Smooth muscle cell (in vitro differentiated cells): ENCODE results near the gene GNPTG. TPM values are rescaled to one million over a fixed set of nuclear protein-coding genes. Genes with fewer than 3 reads are reported as not detected.

Source experiments
- DNase-seq: peaks from one replicate; lab custom pipeline; 2025; ENCODE audit not compliant: unreplicated experiment; lab: John Stamatoyannopoulos, UW
- H2AFZ ChIP-seq: fragments of 200-600 bp; sonication (generic); 2 replicates; pipeline ENCODE4 v1.6.0; 2016; ENCODE audit warnings: antibody characterized with exemption, low read depth, mild to moderate bottlenecking
- H3F3A ChIP-seq: fragments of 200-600 bp; sonication (generic); 2 replicates; pipeline ENCODE4 v1.6.0; 2017; ENCODE audit warnings: antibody characterized with exemption, low read depth
- H3K27ac ChIP-seq: fragments of 200-600 bp; sonication (generic); 2 replicates; pipeline ENCODE4 v1.5.1; 2016; ENCODE audit warnings: low read depth, mild to moderate bottlenecking
- H3K27me3 ChIP-seq: fragments of 200-600 bp; sonication (generic); 2 replicates; pipeline ENCODE4 v1.6.1; 2016; ENCODE audit warnings: low read depth, mild to moderate bottlenecking
- H3K36me3 ChIP-seq: fragments of 200-600 bp; sonication (generic); 2 replicates; pipeline ENCODE4 v1.5.1; 2016; ENCODE audit warnings: low read depth
- H3K4me1 ChIP-seq: fragments of 200-600 bp; sonication (generic); 2 replicates; pipeline ENCODE4 v1.5.1; 2016; ENCODE audit warnings: low read depth
- H3K4me2 ChIP-seq: fragments of 200-600 bp; sonication (generic); 2 replicates; pipeline ENCODE4 v1.6.0; 2016; ENCODE audit warnings: mild to moderate bottlenecking
- H3K4me3 ChIP-seq: fragments of 200-600 bp; sonication (generic); 2 replicates; pipeline ENCODE4 v1.5.1; 2016; ENCODE audit warnings: mild to moderate bottlenecking
- H3K79me2 ChIP-seq: fragments of 200-600 bp; sonication (generic); 2 replicates; pipeline ENCODE4 v1.6.0; 2016; ENCODE audit warnings: low read depth, mild to moderate bottlenecking
- H3K9ac ChIP-seq: fragments of 200-600 bp; sonication (generic); 2 replicates; pipeline ENCODE4 v1.6.0; 2016; ENCODE audit warnings: low read depth
- H3K9me3 ChIP-seq: fragments of 200-600 bp; sonication (generic); replicated peaks from 2 replicates; pipeline ENCODE4 v1.5.1; 2016; ENCODE audit warnings: low read depth
- H4K20me1 ChIP-seq: fragments of 200-600 bp; sonication (generic); 2 replicates; pipeline ENCODE4 v1.6.0; 2016; ENCODE audit warnings: low read depth
- WGBS: methylation state at CpG from one replicate; pipeline ENCODE4 v1.1.7; 2016; ENCODE audit warnings: low lambda C conversion rate; 5-methylcytosine and 5-hydroxymethylcytosine counted together
- polyA plus RNA-seq: library from polyadenylated mRNA; unstranded; fragments of >200 nt; fragmentation: Nextera tagmentation; extraction: Ambion mirVana; gene quantifications from 2 replicates; pipeline ENCODE4 v1.2.1, GENCODE V29; 2016
- total RNA-seq: library from RNA; depleted of rRNA; stranded (reverse); fragments of >200 nt; gene quantifications from 2 replicates; pipeline ENCODE4 v1.2.3, GENCODE V29; 2014
- TF ChIP-seq, protein P1 (sequence below): fragments of 200-600 bp; sonication (generic); IDR thresholded peaks from 2 replicates; pipeline ENCODE4 v1.5.1; 2017; ENCODE audit warnings: borderline replicate concordance, mild to moderate bottlenecking, antibody characterized with exemption; ENCODE audit not compliant: insufficient read depth, poor library complexity, severe bottlenecking

The GNPTG gene
- total and polyA plus RNA-seq, 2 experiments from 2014 or later, result 28.0 to 73.3 TPM

DNA sequence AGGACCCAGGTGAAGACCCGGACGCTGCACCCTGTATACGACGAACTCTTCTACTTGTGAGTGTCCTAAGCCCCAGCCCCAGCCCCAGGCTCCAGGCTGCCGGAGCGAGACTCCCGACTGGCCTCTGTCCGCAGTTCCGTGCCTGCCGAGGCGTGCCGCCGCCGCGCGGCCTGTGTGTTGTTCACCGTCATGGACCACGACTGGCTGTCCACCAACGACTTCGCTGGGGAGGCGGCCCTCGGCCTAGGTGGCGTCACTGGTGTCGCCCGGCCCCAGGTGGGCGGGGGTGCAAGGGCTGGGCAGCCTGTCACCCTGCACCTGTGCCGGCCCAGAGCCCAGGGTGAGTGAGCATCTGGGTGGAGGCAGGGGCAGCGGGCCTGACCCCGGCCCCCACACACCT, 3.8 kb upstream of the GNPTG start:
- Histone ChIP-seq H3K4me1 (peaks cover 7% of the 10 kb centered on the region), H3K4me2 (no peak overlapping the region), H3K4me3 (no peak overlapping the region), H4K20me1 (no peaks in the 10 kb centered on the region), H3K9ac (no peak overlapping the region), H3K79me2 (peaks cover 29% of the 10 kb centered on the region), H3K36me3 (no peaks in the 10 kb centered on the region), H2AFZ (no peak overlapping the region), H3K27me3 (no peaks in the 10 kb centered on the region), H3F3A (no peaks in the 10 kb centered on the region), H3K27ac (no peak overlapping the region), H3K9me3 (no peaks in the 10 kb centered on the region)
- TF ChIP-seq, protein P1, sequence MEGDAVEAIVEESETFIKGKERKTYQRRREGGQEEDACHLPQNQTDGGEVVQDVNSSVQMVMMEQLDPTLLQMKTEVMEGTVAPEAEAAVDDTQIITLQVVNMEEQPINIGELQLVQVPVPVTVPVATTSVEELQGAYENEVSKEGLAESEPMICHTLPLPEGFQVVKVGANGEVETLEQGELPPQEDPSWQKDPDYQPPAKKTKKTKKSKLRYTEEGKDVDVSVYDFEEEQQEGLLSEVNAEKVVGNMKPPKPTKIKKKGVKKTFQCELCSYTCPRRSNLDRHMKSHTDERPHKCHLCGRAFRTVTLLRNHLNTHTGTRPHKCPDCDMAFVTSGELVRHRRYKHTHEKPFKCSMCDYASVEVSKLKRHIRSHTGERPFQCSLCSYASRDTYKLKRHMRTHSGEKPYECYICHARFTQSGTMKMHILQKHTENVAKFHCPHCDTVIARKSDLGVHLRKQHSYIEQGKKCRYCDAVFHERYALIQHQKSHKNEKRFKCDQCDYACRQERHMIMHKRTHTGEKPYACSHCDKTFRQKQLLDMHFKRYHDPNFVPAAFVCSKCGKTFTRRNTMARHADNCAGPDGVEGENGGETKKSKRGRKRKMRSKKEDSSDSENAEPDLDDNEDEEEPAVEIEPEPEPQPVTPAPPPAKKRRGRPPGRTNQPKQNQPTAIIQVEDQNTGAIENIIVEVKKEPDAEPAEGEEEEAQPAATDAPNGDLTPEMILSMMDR, result no peak
- no peak for DNase-seq
- 95% methylated on average over 28 of the region's 29 CpGs for WGBS

DNA sequence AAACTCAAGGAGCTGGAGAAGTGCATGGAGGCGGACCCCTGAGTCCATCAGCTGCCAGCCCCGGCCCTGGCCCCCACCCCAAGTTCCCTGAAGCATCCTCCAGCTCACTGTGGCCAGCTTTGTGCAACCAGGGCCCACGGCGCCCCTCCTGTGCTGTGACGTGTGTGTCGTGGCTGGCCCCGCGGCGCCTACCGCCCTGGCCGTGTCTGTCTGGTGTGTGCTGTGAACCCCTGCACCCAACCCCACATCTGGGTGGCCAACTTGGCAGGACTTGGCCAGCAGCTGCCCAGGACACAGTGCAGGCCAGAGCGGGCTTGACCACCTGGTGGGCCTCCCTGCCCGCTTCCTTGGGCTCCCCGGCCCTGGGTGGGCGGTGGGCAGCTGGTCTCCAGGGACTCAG, 3.3 kb upstream of the GNPTG start:
- H2AFZ ChIP-seq, result no peak overlapping the region
- H3K27ac ChIP-seq, result no peak overlapping the region
- no peak for DNase-seq
- H3K4me2 ChIP-seq, result no peak overlapping the region
- H4K20me1 ChIP-seq, result no peaks in the 10 kb centered on the region
- peaks cover 34% of the 10 kb centered on the region for H3K79me2 ChIP-seq
- H3K9me3 ChIP-seq, result no peaks in the 10 kb centered on the region
- no peaks in the 10 kb centered on the region for H3K36me3 ChIP-seq
- H3K4me3 ChIP-seq, result no peak overlapping the region
- peaks cover 7% of the 10 kb centered on the region for H3K4me1 ChIP-seq
- H3K27me3 ChIP-seq, result no peaks in the 10 kb centered on the region
- TF ChIP-seq, protein P1, result no peak
- 96% methylated on average over 13 of the region's 15 CpGs for WGBS
- H3F3A ChIP-seq, result no peaks in the 10 kb centered on the region
- H3K9ac ChIP-seq, result no peak overlapping the region

GRCh38 chr16:1348926-1349325, 2.8 kb upstream of the GNPTG start:
- Histone ChIP-seq H3K9me3 (no peaks in the 10 kb centered on the region), H3F3A (no peaks in the 10 kb centered on the region), H3K4me3 (no peak overlapping the region), H3K79me2 (peaks cover 38% of the 10 kb centered on the region), H2AFZ (no peak overlapping the region), H3K9ac (no peak overlapping the region), H3K36me3 (no peaks in the 10 kb centered on the region), H4K20me1 (peaks cover 4% of the 10 kb centered on the region), H3K4me2 (no peak overlapping the region), H3K27ac (no peak overlapping the region), H3K27me3 (no peaks in the 10 kb centered on the region), H3K4me1 (peaks cover 7% of the 10 kb centered on the region)
- WGBS, result 93% methylated on average over 14 of the region's 14 CpGs
- TF ChIP-seq, protein P1, result no peak
- DNase-seq, result no peak

GRCh38 chr16:1349351-1349750, 2.4 kb upstream of the GNPTG start:
- Histone ChIP-seq H3F3A (no peaks in the 10 kb centered on the region), H4K20me1 (peaks cover 5% of the 10 kb centered on the region), H3K9ac (no peak overlapping the region), H2AFZ (no peak overlapping the region), H3K79me2 (peaks cover 42% of the 10 kb centered on the region), H3K27ac (no peak overlapping the region), H3K4me2 (no peak overlapping the region), H3K9me3 (no peaks in the 10 kb centered on the region), H3K27me3 (no peaks in the 10 kb centered on the region), H3K36me3 (no peaks in the 10 kb centered on the region), H3K4me3 (no peak overlapping the region), H3K4me1 (peaks cover 7% of the 10 kb centered on the region)
- no peak for DNase-seq
- 97% methylated on average over 16 of the region's 16 CpGs for WGBS
- TF ChIP-seq, protein P1, result no peak
